ENCODE measurements around the gene CFAP43.

- TF ChIP-seq CTCF (conservative IDR thresholded peaks at IDR 0.05 in 1 of 2, IDR thresholded peaks at IDR 0.05 in 1 of 2; ENCODE audit: low read depth in 1 of 2, low read length in 2 of 2): no peak
- no peak for TF ChIP-seq EZH2 (IDR thresholded peaks at IDR 0.05; ENCODE audit: low read length, missing control alignments)
These were observed 22.5 kb upstream of the CFAP43 start, which contains the start of gene GSTO1 for GRCh38 chr10:104254493-104255310.

All from fibroblast of lung (primary cell).